Mammary epithelial cell (primary cell): ENCODE measurements around the gene SHISA7.

Experiments used
- EZH2 ChIP-seq: IDR thresholded peaks from 2 replicates; pipeline ENCODE4 v1.6.1; 2012; ENCODE audit warnings: low read length, inconsistent platforms, borderline replicate concordance
- TF ChIP-seq, protein P1 (sequence below), 2 donors: IDR thresholded peaks in 1 of 2; conservative IDR thresholded peaks in 1 of 2; 2 replicates each; pipeline ENCODE4 v1.5.1; 2011 to 2012; ENCODE audit warnings: inconsistent platforms in 2 of 2, low read length in 2 of 2, mild to moderate bottlenecking in 2 of 2, control low read depth in 1 of 2, low read depth in 1 of 2; ENCODE audit not compliant: insufficient read depth in 1 of 2; ENCODE audit errors: extremely low read depth in 1 of 2

DNA sequence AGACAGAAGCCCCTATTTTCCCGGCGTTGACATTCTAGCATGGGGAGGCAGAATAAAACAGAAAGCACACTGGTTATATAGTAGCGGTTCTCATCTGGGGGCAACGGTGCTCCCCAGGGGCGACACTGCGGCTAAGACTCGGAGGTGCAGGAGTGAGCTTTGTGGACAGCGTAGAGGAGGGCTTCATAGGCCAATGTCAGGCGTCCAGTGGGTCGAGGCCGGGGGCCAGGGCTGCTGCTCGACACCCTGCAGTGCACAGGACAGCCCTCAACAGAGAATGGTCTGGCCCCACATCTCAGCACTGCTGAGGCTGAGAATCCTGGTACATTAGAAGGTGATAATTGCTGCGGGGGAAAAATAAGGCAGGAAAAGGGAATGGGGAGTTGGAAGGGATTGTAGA lies 34.8 kb upstream of the SHISA7 start:
- TF ChIP-seq, protein P1, sequence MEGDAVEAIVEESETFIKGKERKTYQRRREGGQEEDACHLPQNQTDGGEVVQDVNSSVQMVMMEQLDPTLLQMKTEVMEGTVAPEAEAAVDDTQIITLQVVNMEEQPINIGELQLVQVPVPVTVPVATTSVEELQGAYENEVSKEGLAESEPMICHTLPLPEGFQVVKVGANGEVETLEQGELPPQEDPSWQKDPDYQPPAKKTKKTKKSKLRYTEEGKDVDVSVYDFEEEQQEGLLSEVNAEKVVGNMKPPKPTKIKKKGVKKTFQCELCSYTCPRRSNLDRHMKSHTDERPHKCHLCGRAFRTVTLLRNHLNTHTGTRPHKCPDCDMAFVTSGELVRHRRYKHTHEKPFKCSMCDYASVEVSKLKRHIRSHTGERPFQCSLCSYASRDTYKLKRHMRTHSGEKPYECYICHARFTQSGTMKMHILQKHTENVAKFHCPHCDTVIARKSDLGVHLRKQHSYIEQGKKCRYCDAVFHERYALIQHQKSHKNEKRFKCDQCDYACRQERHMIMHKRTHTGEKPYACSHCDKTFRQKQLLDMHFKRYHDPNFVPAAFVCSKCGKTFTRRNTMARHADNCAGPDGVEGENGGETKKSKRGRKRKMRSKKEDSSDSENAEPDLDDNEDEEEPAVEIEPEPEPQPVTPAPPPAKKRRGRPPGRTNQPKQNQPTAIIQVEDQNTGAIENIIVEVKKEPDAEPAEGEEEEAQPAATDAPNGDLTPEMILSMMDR (conservative IDR thresholded peaks at IDR 0.05 in 1 of 2, IDR thresholded peaks at IDR 0.05 in 1 of 2; ENCODE audit: extremely low read depth in 1 of 2, insufficient read depth in 1 of 2, low read depth in 1 of 2, low read length in 2 of 2), result no peak
- TF ChIP-seq EZH2, result no peak
